A549 treated with Mapracorat at 1 μM for 4 hours (cell line): ENCODE measurements around the gene NR1D2. TPM values are rescaled to one million over a fixed set of nuclear protein-coding genes. Genes with fewer than 3 reads are reported as not detected.

ENCODE experiments used
- total RNA-seq: library from RNA; stranded (reverse); fragments of 200-300 nt; extraction: Qiagen RNA extraction; gene quantifications from 5 replicates; pipeline ENCODE4 v1.2.3, GENCODE V29; 2022

Gene NR1D2
- total RNA-seq = 9.2 to 12.8 TPM (median 9.5 TPM) in 5 replicates

DNA sequence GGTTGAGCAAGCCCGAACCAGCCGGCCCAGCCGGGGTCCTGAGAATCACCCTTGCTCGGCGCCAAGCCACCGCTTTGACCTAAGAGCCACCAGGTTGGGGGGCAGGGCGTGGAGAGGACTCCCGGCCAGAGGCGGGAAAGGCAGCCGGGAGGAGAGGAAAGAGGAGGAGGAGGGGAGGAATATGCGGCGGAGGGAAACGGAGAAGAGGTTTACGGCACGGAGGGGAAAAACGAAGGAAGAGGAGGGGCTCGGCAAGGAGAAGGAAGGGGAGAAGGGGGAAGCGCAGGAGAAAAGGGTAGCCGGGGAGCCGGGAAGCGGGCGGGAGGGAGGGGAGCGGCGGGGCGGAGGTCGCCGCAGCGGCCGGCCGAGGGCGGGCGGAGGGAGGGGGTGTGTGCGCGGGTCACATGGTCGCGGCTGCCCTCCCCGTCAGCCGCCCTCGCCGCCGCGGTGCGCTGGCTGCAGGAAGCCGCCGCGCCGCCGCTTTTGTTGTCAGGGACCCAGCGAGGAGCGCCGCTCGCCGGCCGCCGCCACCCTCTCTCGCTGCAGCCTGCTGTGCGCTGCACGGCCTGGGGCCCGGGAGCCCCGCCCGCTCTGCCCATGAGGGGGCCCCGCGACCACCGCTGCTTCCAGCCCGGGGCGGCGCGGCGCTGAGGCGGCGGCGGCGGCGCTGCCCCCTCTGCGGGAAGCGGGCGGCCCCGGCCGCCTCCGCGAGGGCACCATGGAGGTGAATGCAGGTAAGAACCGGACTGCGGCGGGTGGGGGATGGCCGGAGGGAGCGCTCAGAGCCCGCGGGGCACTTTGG lies at the start of gene NR1D2:
TSS of gene NR1D2 (plus strand) at position 426 of the 802 bp plus-strand sequence. CDS start at position 719, 293 bp downstream.

GRCh38 chr3:23916886-23917678 lies 28.0 kb upstream of the NR1D2 start, which contains the start of the genes NKIRAS1 and RPL15:
Gene NKIRAS1 (minus strand): TSS chr3:23916990. CDS start chr3:23910904, 6,086 bp downstream.
Gene RPL15 (plus strand): TSS chr3:23917132. CDS start chr3:23917860, 728 bp downstream.

Other genes with a start within 250 kb of the NR1D2 start
- 94.9 to 115 TPM (median 103 TPM) in 5 replicates for gene UBE2E1, start 139.3 kb upstream of the NR1D2 start, total RNA-seq
- gene NKIRAS1, start 28.3 kb upstream of the NR1D2 start, total RNA-seq = 8.9 to 12.3 TPM (median 10.1 TPM) in 5 replicates
- gene RPL15, start 28.2 kb upstream of the NR1D2 start, total RNA-seq = 2,921 to 3,544 TPM (median 2,997 TPM) in 5 replicates